DOHH2 (cell line): ENCODE results near the gene FXYD6.

ENCODE experiments used
- H3F3A ChIP-seq: fragments of 200-600 bp; sonication (generic), shearing (Covaris generic); 2 replicates; pipeline ENCODE4 v1.6.0; 2016; ENCODE audit warnings: antibody characterized with exemption, mild to moderate bottlenecking; ENCODE audit not compliant: control insufficient read depth, insufficient read depth
- H3K27ac ChIP-seq: fragments of 200-600 bp; sonication (generic); 2 replicates; pipeline ENCODE4 v1.5.1; 2014; ENCODE audit warnings: low read depth, mild to moderate bottlenecking, low read length, moderate library complexity
- H3K27me3 ChIP-seq: fragments of 200-600 bp; sonication (generic); 2 replicates; pipeline ENCODE4 v1.6.1; 2014; ENCODE audit warnings: mild to moderate bottlenecking, low read length, mixed read lengths; ENCODE audit not compliant: control insufficient read depth
- H3K36me3 ChIP-seq: fragments of 200-600 bp; sonication (generic); 2 replicates; pipeline ENCODE4 v1.6.1; 2014; ENCODE audit warnings: mild to moderate bottlenecking, low read length, moderate library complexity, mixed read lengths; ENCODE audit not compliant: control insufficient read depth
- H3K4me1 ChIP-seq: fragments of 200-600 bp; sonication (generic); 2 replicates; pipeline ENCODE4 v1.6.1; 2014; ENCODE audit warnings: mild to moderate bottlenecking, low read length, mixed read lengths; ENCODE audit not compliant: control insufficient read depth
- H3K4me2 ChIP-seq: fragments of 200-600 bp; sonication (generic); 2 replicates; pipeline ENCODE4 v1.6.0; 2014; ENCODE audit warnings: mild to moderate bottlenecking, low read length, moderate library complexity
- H3K4me3 ChIP-seq: fragments of 200-600 bp; sonication (generic); 2 replicates; pipeline ENCODE4 v1.5.1; 2014; ENCODE audit warnings: mild to moderate bottlenecking, low read length, mixed read lengths
- H3K79me2 ChIP-seq: fragments of 200-600 bp; sonication (generic); 2 replicates; pipeline ENCODE4 v1.6.1; 2014; ENCODE audit warnings: mild to moderate bottlenecking, low read length, mixed read lengths; ENCODE audit not compliant: control insufficient read depth
- H3K9me2 ChIP-seq: fragments of 200-600 bp; sonication (generic); replicated peaks from 2 replicates; pipeline ENCODE4 v1.6.1; 2014; ENCODE audit warnings: mild to moderate bottlenecking, low read length, mixed read lengths; ENCODE audit not compliant: control insufficient read depth
- H3K9me3 ChIP-seq: fragments of 200-600 bp; sonication (generic); 2 replicates; pipeline ENCODE4 v1.6.1; 2014; ENCODE audit warnings: antibody characterized with exemption, low read length, mixed read lengths; ENCODE audit not compliant: control insufficient read depth, insufficient read depth
- H4K20me1 ChIP-seq: fragments of 200-600 bp; sonication (generic); 2 replicates; pipeline ENCODE4 v1.6.0; 2014; ENCODE audit warnings: low read depth, mild to moderate bottlenecking, antibody characterized with exemption, low read length, moderate library complexity; ENCODE audit not compliant: control insufficient read depth, insufficient read depth
- EZH2phosphoT487 ChIP-seq: fragments of 200-600 bp; sonication (generic); IDR thresholded peaks from 2 replicates; pipeline ENCODE4 v1.6.1; 2017; ENCODE audit warnings: borderline replicate concordance, mild to moderate bottlenecking, antibody characterized with exemption, low read length, moderate library complexity, mixed read lengths
- TF ChIP-seq, protein P1 (sequence below): fragments of 200-600 bp; sonication (generic); IDR thresholded peaks from one replicate; pipeline ENCODE4 v1.5.1; 2014; ENCODE audit warnings: antibody characterized with exemption, mild to moderate bottlenecking, low read depth, low read length; ENCODE audit not compliant: poor library complexity, severe bottlenecking

FXYD6 gene

DNA sequence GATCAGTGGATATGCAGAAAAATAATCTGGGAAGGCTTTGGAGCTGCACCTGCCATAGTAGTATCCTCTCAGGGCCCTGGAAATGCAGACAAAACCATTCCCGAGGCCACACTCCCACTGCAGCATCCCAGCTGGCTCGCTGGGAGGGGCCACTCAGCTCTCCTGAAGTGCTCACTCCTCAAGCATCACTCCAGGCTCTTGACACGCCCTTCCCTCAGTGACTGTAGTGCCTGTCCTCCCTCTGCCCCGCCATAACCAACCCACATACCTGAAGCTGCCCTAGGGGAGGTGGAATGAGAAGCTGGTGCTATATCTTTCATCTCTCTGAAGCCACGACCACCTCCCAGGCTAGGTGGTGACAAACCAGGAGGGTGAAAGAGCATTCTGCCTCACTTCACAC, 84.2 kb downstream of the FXYD6 start:
- H3K36me3 ChIP-seq = no peaks in the 10 kb centered on the region
- H3F3A ChIP-seq = no peaks in the 10 kb centered on the region
- no peak overlapping the region for H3K4me3 ChIP-seq
- H3K4me2 ChIP-seq = no peak overlapping the region
- H3K9me2 ChIP-seq = no peaks in the 10 kb centered on the region
- H3K27me3 ChIP-seq = peaks cover 3% of the 10 kb centered on the region; the same call in 1 of the 2 replicates
- no peak overlapping the region for H3K27ac ChIP-seq
- H3K9me3 ChIP-seq = no peaks in the 10 kb centered on the region
- no peak for TF ChIP-seq EZH2phosphoT487
- TF ChIP-seq, protein P1, sequence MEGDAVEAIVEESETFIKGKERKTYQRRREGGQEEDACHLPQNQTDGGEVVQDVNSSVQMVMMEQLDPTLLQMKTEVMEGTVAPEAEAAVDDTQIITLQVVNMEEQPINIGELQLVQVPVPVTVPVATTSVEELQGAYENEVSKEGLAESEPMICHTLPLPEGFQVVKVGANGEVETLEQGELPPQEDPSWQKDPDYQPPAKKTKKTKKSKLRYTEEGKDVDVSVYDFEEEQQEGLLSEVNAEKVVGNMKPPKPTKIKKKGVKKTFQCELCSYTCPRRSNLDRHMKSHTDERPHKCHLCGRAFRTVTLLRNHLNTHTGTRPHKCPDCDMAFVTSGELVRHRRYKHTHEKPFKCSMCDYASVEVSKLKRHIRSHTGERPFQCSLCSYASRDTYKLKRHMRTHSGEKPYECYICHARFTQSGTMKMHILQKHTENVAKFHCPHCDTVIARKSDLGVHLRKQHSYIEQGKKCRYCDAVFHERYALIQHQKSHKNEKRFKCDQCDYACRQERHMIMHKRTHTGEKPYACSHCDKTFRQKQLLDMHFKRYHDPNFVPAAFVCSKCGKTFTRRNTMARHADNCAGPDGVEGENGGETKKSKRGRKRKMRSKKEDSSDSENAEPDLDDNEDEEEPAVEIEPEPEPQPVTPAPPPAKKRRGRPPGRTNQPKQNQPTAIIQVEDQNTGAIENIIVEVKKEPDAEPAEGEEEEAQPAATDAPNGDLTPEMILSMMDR = no peak
- H3K79me2 ChIP-seq = no peaks in the 10 kb centered on the region
- H3K4me1 ChIP-seq = no peaks in the 10 kb centered on the region
- H4K20me1 ChIP-seq = no peaks in the 10 kb centered on the region

DNA sequence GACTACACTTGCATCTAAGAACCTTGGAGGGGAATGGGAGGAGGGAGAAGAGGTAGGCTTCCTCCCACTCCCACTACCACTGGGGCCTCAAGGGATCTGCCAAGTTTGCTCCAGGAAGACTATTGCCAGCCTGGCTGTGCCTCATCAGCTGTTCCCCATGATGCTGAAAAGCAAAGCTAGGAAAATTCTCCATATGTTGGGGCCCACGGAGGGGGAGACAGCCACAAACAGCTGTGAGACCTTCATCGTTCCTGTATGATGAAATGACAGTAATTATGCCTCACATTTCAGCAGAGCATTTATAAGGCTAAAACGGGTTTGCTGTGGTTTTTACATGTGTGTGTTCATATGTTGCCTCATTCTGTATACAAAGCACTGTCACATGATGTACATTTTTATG, 86.2 kb downstream of the FXYD6 start:
- H3K27me3 ChIP-seq = peaks cover 9% of the 10 kb centered on the region; the same call in 1 of the 2 replicates
- no peak overlapping the region for H3K27ac ChIP-seq
- no peak overlapping the region for H3K4me2 ChIP-seq
- no peak for TF ChIP-seq EZH2phosphoT487
- TF ChIP-seq, protein P1 = no peak
- H4K20me1 ChIP-seq = no peaks in the 10 kb centered on the region
- no peaks in the 10 kb centered on the region for H3K36me3 ChIP-seq
- no peaks in the 10 kb centered on the region for H3F3A ChIP-seq
- no peaks in the 10 kb centered on the region for H3K9me2 ChIP-seq
- no peak overlapping the region for H3K4me3 ChIP-seq
- no peaks in the 10 kb centered on the region for H3K79me2 ChIP-seq
- H3K9me3 ChIP-seq = no peaks in the 10 kb centered on the region
- H3K4me1 ChIP-seq = no peaks in the 10 kb centered on the region

DNA sequence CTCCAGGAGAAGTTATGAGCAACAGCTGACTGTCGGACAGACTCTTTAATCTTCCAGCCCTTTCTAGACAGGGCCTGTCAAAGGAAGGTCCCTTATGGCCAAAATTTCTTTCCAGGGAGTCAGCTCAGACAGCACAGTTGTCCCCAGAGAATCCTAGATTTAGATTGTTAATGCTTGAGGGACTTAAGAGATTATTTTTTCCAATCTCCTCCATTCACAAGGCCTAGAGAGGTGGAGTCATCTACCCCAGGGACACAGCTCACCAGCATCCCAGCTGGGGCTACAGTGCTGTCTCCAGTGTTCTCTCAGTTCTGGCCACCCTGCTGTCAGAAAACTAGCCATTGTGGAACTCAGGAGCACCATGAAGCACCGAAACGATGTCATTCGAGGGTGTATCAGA, 87.2 kb downstream of the FXYD6 start:
- H3K27ac ChIP-seq = no peak overlapping the region
- H3K4me2 ChIP-seq = no peak overlapping the region
- H3F3A ChIP-seq = no peaks in the 10 kb centered on the region
- H3K36me3 ChIP-seq = no peaks in the 10 kb centered on the region
- no peaks in the 10 kb centered on the region for H3K9me3 ChIP-seq
- TF ChIP-seq EZH2phosphoT487 = no peak
- TF ChIP-seq, protein P1 = no peak
- peaks cover 9% of the 10 kb centered on the region; the same call in 1 of the 2 replicates for H3K27me3 ChIP-seq
- H3K9me2 ChIP-seq = no peaks in the 10 kb centered on the region
- no peaks in the 10 kb centered on the region for H3K79me2 ChIP-seq
- H3K4me3 ChIP-seq = no peak overlapping the region
- H3K4me1 ChIP-seq = no peaks in the 10 kb centered on the region
- no peaks in the 10 kb centered on the region for H4K20me1 ChIP-seq
